ENCODE measurements around the gene CD5L.
A peak's percentile ranks its signal among the peaks of the same experiment; 100 is the strongest.

Gene CD5L

GRCh38 chr1:157841708-157842107, at the start of gene CD5L:
CD5L (minus strand) TSS chr1:157841808; CDS start chr1:157841701, 107 bp downstream.
- DNase-seq, result no peak

DNA sequence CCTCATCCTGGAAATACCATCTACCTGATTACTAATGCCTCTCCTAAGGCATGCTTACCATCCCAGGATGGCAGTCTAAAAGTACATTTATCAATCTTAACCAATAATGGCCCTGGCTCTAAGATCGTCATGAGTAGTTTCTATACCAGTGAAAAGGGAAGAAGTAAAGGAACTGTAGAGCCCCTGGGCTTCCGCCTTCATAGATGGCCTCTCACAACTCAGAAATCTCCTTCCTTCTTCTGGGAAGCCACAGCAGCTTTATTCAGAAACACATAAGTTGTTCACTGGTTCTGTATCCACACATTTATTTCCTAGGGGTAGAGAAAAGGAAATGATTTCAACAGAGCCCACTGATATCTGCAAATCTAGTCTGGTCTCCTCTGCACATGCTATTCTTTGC, 41.0 kb upstream of the CD5L start:
- peak; percentile 91 for DNase-seq

GRCh38 chr1:157880621-157881020, 39.0 kb upstream of the CD5L start:
- peak; percentile 48 for DNase-seq

GRCh38 chr1:157878059-157878458, 36.5 kb upstream of the CD5L start:
- DNase-seq, result peak; percentile 46

DNA sequence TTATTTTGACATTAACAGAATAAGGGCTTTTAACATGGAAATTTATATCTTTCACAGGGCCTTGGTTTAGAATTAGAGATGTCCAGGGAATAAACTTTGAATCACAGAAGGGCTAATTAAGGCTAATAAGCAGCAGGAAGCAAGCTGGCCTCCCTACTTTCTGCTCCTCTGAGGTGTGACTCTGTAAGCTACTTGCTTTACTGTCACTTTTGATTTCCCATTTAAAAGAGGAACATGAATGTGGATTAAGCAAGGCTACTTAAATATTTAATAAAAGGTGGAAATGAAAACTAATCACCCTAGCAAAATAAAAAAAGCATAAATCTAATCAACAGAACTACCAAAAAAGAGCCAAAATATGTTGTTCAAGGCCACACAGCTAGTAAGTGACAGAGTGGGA, 28.9 kb upstream of the CD5L start:
- no peak for DNase-seq

DNA sequence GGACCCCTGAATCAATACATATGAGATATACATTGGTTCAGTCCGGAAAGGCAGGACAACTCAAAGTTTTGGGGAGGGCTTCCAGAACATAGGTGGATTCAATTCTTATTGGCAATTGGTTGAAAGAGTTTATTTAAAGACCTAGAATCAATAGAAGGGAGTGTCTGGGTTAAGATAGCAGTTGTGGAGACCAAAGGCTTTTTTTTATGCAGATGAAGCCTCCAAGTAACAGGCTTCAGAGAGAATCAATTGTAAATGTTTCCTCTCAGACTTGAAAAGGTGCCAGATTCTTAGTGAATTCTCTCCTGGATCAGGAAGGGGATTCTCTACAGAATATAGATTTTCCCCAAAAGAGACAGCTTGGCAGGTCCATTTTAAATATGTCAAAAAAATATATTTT, 27.0 kb upstream of the CD5L start:
- DNase-seq, result no peak

DNA sequence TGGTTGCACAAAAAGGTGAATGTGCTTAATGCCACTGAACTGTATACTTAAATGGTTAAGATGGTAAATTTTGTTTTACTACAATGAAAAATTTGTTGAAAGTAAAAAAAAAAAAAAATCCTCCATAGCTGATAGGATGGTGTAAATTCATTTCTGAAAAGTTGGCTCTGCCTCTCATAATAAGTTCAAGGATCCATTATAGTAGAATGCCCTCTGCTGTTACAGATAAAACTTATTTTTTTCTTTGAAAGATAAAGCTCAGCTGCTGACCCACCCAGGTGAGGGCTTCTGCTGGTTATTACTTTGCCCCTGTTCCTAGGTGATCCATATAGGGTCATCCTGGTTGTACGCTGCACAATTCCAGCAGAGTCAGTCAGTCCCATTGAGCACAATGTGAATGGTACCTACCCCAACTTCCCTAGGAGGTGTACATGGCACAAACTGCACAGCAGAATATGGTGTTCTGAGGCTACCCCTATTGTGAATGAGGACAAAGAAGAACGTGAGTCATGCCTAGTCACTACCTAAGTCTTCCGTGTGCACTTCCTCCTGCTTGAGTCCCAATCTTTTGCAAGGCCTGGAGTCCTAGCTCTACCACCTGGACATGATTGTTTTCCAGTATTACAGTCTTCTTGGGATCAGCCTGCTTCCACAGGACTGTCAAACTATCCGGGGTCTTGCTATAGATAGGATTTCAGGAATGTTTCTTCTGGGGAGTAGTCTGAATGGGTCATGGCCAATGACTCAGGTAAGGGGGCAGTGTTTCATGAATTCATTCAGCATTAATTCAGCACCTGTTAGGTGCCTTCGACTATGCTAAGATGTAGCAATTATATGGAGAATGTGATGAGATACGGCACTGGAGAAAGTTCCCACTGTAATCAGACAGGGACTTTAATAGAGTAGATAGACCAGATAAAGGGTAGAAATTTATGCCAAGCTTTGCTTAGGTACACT, 20.8 kb upstream of the CD5L start:
- no peak for DNase-seq

DNA sequence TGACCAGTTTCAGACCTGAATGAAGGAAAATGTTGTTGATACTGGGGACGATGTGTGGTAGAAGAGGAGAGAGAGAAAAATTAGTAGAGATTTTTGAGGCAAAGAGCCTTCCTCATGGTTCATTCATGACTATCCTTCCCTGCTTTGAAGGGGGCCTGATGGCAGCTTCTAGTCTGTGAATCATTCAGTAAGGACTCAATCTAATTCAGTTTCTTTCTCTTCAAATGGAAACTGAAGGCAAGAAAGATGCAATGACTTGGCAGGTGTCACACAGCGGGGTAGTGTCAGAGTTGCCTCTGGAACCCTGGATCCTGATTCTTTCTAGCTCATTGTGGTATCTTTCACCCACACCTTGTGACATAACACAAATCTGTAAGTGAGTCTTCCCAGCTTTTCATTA, 14.9 kb upstream of the CD5L start:
- DNase-seq, result no peak

- no peak for DNase-seq
These were observed 10.9 kb upstream of the CD5L start for GRCh38 chr1:157852476-157852875.

DNA sequence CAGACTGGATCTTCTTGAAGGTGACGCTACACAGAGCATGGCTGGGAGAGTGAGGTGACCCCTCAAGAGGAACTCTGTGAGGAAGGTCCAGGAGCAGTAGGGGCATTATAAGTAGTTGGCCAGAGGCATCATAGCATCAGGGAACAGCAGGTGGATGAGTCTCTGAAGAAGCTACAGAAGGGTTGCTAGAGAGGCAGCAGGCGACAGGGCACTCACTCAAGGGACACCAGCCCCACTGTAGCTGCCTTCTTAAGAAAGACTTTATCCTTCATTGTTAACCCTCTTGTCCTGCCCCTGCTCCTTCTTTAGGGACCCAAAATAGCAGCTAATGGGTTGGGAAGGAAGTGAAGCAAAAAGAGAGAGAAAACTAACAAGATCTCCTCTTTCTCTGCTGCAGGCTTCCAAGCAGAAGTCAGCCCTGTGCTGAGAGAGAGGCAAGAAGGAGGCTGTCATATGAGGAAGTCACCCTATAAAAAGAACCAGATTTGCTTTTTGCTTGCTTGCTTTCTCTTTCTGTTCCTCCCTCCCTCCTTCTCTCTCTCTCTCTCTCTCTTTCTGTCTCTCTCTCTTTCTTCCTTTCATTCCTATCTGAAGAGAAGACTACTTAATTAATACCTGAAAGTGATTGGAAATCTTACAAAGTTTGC, 7.7 kb upstream of the CD5L start:
- peak; percentile 60 for DNase-seq

- DNase-seq, result peak; percentile 56
These were observed 2.7 kb upstream of the CD5L start for GRCh38 chr1:157844089-157844830.

- DNase-seq, result no peak
These were observed 1.3 kb upstream of the CD5L start for GRCh38 chr1:157842939-157843338.

DNA sequence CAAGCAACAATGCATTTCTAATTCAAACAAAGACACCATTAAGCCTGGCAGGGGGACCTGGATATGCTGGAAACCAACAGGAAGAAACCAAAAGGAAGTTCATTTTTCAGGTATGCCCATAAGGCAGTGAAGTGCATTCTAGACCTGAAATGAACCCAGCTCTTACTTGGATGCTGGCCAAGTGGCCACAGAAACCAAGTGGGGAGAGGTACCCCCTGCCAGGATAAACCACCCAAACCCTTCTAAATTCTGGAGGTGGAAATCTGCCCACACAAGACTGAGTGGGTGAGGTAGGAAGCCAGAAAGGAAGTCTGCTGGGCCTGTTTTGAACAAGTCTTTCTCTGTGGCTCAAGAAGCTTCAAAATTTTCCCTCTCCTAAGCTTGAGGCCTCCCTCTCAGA, 2.6 kb downstream of the CD5L start:
- DNase-seq, result no peak

GRCh38 chr1:157834430-157834829, 7.2 kb downstream of the CD5L start:
- DNase-seq, result no peak

GRCh38 chr1:157833145-157833544, 8.5 kb downstream of the CD5L start:
- DNase-seq, result no peak

GRCh38 chr1:157831968-157832626, 9.5 kb downstream of the CD5L start:
- DNase-seq, result peak; percentile 89

DNA sequence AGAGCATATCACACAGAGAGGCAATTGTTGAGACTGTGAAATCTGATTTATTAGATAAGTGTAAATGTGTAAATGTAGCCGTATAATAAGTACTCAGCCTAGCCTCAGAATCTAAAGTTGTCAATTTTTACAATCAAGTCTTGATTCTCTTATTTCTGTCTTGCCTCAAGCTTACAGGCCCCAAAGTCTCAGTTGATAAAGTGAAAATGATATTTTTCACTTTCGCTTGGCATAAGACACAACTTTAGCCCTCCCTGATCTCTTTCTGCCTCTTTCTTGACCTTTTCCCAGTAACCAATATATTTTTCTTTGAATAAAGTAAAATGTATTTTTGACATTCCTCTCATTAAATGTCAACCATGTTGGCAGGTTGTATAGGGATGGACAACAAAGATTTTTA, 10.7 kb downstream of the CD5L start:
- DNase-seq, result no peak

DNA sequence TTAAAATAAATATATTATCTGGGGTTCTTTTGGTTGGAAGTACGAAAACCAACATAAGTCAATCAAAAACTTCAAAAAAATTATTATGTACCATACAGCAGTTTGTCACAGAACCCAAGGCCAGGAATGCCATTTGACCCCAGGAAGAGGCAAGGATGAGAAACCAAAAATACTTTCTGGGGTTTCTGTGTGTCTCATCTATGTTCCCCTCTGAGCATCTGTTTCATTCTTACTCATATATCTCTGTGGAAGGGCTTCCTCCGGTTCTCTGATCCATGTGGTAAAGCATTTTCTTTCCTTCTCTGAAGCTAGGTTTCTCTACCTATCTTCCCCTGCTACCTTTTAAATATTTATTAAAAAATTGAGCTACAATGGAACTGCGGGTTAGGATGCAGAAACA, 11.9 kb downstream of the CD5L start:
- DNase-seq, result peak; percentile 13

DNA sequence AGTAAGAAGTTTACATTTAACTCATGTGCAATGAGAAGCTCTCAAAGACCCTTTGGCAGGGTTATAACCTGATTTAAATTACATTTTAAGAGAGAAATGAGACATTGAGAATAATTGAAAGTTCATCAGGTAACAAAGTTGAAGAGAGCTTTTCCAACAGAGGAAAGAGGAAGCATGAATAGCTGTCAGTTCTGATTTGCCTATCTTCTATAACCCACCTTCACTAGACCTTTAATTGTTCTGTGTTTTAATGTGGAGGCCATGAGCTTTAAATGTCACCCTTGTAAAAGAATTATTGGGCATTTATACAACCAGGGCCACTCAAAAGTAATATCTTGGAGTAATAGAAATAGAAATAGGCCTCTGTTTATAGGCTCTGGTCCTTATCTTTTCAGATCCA, 12.4 kb downstream of the CD5L start:
- no peak for DNase-seq

- no peak for DNase-seq
These were observed 21.3 kb downstream of the CD5L start for GRCh38 chr1:157820299-157820698.

DNA sequence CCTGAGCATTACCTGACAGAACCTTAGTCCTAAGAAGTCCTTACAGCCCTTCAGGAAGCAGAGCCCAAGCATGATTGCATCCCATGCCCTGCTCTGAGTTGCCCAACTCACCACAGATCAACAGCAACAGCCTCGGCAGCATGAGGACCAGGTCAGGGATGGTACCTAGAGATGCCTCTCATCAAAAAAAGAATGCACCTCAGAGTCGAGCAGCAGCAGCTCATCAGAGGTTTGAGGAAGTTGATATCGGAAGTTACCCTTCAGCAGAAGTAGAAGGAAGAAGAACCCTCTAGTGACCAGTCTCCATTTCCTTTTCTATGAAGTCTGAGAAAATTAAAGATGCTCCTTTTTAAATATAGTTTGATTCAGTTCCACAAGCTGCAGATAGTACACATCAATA, 21.7 kb downstream of the CD5L start, which contains the start of gene FCRL1:
FCRL1 (minus strand) TSS at position 225 of the 400 bp plus-strand sequence; CDS start at position 142, 83 bp downstream.
- peak; percentile 22 for DNase-seq

- DNase-seq, result no peak
These were observed 22.4 kb downstream of the CD5L start for GRCh38 chr1:157819215-157819614.

DNA sequence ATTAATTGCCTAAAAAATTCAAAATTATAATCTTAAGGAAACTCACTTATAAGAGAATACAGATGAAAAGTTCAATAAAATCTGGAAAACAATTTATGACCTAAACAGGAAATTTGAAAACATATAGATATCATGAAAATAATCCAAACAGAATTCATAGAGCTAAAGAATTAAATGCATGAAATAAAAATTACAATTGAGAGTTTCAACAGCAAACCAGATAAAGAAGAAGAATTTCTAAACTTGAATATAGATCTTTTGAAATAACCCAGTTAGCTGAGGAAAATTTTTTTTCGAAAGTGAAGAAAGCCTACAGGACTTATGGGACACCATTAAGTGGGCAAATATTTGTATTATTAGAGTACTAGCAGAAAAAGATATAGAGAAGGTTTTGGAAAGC, 28.3 kb downstream of the CD5L start:
- DNase-seq, result no peak

All from MV-4-11 (cell line).